Measurements from ENCODE around the gene ITPR1.
A peak's percentile ranks its signal among the peaks of the same experiment; 100 is the strongest.

Gene ITPR1

DNA sequence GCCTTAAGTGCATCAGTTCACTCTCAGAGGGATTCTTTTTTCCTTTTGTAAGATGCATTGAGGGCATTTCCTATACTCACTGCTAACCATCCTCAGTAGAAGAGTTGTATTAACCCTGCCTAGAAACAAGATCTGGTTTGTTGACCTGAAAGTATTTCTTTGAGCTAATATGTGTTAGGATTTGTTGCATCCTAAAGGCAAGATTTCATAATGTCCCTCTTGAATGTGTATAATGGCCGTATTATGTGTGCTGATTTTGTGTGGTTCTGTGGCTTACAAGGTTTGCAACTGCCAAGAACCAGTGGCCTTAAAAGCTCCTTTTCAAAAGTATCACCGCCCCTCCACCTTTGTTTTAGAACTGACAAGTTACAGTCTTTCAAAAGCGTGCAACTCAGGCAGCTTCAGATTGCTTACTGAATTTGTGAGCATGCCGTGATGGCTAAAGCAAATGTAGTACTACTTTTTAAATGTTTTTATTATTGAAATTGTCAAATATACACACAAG lies 304.1 kb downstream of the ITPR1 start:
- no peak for DNase-seq

- DNase-seq = no peak
Measured at GRCh38 chr3:4799266-4800256, 306.4 kb downstream of the ITPR1 start.

- no peak for DNase-seq
Measured at GRCh38 chr3:4800595-4800994, 307.4 kb downstream of the ITPR1 start.

GRCh38 chr3:4801892-4802291 lies 308.7 kb downstream of the ITPR1 start:
- no peak for DNase-seq

- no peak for DNase-seq
Measured at GRCh38 chr3:4802903-4803302, 309.8 kb downstream of the ITPR1 start.

DNA sequence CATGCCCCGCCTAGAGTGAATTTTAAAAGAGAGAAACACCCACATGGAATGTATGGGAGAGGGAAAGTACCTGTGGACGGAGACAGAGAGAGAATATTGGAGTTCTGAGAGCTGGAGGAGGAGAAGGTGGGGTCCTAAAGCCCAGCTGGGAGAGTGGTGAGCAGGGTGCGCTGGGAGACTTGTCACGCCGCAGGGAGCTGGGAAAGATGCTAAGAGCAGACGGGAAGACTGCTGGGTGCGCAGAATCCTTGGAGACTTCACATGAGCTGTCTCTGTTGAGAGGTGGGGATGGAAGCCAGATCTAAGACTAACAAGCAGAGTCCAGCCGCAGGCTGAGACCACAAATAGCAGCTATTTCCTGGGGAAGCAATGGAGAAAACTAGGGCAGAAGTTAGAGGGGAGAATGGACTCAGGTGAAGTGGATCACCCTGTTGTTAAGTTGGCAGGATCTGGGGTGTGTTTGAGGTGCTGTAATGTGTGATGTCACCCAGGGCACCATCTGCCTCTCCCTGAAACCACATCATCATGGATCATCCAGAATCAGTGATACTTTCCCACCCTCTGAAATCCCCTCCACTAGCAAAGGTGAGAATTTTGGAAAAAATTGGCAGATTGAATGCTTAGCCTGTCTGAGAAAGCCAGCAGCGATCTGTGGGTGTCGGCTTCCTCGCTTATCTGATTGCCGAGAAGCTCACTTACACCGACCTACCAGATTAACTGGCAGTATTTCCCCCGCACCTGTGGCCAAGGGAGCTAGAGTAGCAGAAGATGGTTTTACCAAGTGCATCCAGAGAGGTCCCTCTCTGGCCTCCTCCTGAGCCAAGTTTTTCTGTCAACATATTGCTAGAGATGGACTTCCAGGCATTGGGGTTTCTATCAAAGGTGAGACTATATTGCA lies 311.3 kb downstream of the ITPR1 start:
- DNase-seq = no peak

DNA sequence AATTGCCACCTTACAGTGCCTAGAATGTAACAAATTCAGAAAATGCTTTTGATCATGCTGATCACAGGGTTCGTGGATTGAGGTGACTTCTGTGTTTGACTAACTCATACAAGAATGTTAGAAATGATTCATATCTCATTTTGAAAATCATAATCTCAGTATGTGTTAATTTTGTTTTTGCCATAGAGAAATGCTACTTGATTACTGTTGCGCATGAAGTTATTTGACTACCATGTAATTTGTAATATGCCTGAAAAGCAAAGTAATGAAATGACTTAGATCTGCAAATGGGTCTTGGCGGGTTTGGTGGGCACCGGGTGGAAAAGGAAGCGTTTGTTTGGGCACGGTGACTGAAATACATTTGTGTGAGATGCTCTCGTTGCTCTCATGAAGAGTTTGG lies 312.5 kb downstream of the ITPR1 start:
- DNase-seq = no peak

- DNase-seq = no peak
Measured at GRCh38 chr3:4806535-4807108, 313.5 kb downstream of the ITPR1 start.

- DNase-seq = no peak
Measured at GRCh38 chr3:4807381-4808280, 314.5 kb downstream of the ITPR1 start.

- no peak for DNase-seq
Measured at GRCh38 chr3:4808637-4809036, 315.5 kb downstream of the ITPR1 start.

GRCh38 chr3:4809922-4810321 lies 316.8 kb downstream of the ITPR1 start:
- no peak for DNase-seq

GRCh38 chr3:4812591-4812990 lies 319.4 kb downstream of the ITPR1 start:
- DNase-seq = peak; percentile 25

- DNase-seq = no peak
Measured at GRCh38 chr3:4813909-4814304, 320.8 kb downstream of the ITPR1 start.

- no peak for DNase-seq
Measured at GRCh38 chr3:4814305-4814903, 321.3 kb downstream of the ITPR1 start.

DNA sequence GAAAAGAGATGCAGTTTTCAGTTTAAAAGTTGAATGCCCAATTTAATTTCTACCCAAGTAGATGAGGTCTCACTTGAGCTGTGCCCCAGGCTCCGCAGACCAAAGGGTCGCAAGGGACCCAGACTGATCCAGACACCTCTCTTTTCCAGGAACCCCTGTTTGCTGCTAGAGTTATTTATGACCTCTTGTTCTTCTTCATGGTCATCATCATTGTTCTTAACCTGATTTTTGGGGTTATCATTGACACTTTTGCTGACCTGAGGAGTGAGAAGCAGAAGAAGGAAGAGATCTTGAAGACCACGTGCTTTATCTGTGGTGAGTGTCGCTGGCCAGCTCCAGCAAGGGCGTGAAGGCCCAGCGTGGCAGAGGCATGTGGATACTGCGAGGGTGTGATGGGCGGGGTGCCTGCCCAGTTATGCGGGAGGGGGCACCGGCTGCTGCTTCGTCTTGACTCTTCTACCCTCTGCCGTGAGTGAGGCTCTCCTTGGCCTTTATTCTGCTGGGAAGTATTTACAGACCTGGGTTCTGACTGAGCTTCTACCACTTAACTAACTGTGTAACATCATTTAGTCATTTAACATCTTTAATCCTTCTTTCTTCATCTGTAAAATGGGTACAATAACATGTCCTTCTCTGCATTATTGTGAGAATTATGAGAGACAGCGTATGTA lies 321.9 kb downstream of the ITPR1 start:
- DNase-seq = no peak

GRCh38 chr3:4816306-4816705 lies 323.2 kb downstream of the ITPR1 start:
- no peak for DNase-seq

DNA sequence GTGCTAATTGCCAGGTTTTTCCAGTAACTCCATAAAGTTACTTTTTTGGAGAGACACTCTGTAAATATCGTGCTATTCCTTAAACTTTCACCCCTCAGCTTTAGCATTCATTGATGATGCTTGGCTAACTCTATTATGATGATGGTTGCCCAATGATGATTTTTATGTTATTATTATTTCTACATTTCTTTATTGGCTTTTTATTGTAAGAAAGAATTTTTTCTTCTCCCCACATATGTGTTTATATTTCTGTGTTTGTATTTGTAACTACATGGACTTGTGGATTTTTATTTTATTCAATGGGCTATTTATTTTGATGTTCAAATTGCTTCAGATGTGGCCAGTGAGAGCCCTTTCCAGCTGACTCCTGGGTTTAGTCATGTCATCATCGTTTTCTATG lies 323.6 kb downstream of the ITPR1 start:
- DNase-seq = no peak

- DNase-seq = no peak
Measured at GRCh38 chr3:4817128-4817527, 324.0 kb downstream of the ITPR1 start.

- no peak for DNase-seq
Measured at GRCh38 chr3:4818164-4818563, 325.0 kb downstream of the ITPR1 start.

GRCh38 chr3:4818986-4819693 lies 326.0 kb downstream of the ITPR1 start:
- no peak for DNase-seq

Measured in NCI-H446 treated with DMSO at 0.1 percent for 48 hours (cell line).